SK-N-DZ (cell line): ENCODE results near the gene IGSF11.
"Not testable (repeated sequence)": the region's sequence is repeated elsewhere in the genome, so short reads cannot be mapped to it uniquely, and the experiment has no call there.

Source experiments
- DNase-seq: peaks from one replicate; pipeline ENCODE4 v3.0.0-alpha.2; 2015; ENCODE audit warnings: low spot score

Gene IGSF11

GRCh38 chr3:118990823-118991560 lies 43.7 kb downstream of the IGSF11 start:
- DNase-seq, result no peak

DNA sequence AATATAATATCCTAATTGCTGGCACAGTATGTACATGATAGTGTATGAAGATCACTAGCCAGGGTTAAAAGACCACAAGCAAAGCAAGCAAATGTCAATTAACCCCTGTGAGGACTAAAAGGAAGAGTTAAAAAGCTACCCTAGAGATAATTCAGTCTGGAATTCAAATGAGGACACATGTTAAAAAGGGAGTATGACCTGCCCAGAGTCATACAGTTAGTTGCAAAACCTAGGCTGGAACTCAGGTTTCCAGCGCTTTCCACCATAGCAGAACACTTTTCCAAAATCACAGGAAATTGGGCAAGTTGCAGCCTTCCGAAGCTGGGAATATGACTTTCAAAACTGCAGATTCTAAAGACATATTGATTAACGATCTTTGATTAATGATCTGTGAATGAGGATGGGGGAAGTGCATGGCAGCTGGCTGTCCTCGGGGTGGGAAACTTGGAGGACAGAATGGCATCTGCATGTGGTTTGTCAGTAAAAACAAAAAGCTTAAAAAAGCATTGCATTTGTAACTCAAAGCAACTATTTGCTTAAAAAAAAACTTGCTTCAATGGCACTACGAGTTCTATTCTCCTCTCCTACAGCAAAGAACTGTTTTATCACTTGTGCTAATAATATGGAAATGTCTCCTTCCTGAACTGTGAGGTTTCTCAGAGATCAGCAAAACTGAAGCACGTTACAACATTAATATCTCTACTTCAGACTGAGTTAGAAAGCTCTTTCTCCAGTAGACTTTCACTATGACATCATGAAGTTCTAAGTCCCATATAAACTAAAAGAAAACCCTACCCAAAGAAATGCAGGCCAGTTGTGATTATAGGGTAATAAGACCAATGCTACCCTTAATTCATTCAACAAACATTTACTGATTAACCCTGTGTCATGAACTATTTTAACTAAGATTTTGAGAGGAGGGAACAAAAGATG lies 46.2 kb downstream of the IGSF11 start:
- no peak for DNase-seq

GRCh38 chr3:118987477-118987876 lies 47.2 kb downstream of the IGSF11 start:
- no peak for DNase-seq

DNA sequence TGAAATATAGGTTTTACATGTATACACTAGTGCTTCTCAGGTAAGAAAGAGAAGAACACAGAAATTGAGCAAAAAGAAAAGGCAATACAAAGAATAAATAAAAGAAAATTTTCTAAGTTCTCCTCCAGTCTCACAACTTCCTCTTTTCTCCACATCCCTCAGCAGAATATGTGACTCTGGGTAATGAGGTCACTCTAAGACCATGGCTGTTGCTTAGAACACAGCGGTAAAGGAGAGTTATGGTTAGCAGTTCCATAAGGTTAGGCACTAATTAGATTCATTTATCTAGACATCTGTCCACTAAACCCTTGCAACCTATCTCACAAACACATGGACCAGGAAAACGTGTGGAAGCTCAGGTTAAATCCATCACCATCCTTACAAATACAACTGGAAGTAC lies 47.9 kb downstream of the IGSF11 start:
- DNase-seq, result peak; percentile 74

- no peak for DNase-seq
Observed at GRCh38 chr3:118984699-118985098, 49.9 kb downstream of the IGSF11 start.

DNA sequence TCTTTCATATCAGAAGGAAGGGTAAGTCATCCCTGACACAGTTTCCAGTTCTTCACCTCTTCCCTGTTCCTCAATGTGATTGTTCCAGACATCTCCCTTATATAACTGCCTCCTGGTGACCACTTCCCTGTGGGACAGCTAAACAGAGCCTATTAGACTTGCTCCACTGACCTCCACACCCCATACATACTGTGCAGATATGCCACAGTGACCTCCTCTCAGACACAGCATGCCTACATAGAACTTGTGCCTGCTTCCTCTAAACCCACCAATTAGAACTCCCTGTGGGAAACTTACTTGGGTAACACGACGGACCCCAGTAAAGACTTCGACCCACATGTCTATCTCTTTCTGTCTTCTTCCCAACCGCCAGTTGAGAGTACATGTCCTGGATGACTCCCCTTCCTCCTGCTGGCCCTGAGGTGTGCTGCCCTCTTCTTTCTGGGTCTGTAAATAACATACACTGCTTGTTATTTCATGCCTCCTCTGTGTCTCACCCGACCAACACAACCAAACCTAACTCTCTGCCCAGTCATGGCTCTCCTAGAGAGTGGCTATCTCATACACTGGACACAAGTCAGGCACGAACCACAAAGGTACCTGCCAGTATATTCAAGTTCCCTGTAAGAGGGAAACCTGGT lies 53.0 kb downstream of the IGSF11 start:
- DNase-seq, result no peak

GRCh38 chr3:118980832-118981231 lies 53.8 kb downstream of the IGSF11 start:
- DNase-seq, result no peak

DNA sequence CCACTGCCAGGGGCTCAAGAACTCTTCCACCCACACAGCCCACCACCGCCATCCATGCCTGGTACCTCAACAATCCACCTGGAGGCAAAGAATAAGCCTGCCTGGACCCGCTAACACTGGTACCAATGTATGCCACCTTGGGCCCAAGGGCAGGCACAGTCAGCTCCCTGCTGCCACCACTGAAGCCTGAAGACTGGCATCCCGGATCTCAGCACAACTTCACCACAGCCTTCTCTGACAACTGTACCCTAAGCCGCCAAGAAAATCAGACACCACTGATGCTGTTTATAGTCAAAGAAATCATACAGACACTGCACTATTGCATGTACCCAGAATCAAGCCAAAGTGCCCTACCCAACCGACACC lies 56.3 kb downstream of the IGSF11 start:
- DNase-seq, result no peak

- DNase-seq, result no peak
Observed at GRCh38 chr3:118977671-118978392, 56.8 kb downstream of the IGSF11 start.

- DNase-seq, result no peak
Observed at GRCh38 chr3:118977118-118977517, 57.5 kb downstream of the IGSF11 start.

DNA sequence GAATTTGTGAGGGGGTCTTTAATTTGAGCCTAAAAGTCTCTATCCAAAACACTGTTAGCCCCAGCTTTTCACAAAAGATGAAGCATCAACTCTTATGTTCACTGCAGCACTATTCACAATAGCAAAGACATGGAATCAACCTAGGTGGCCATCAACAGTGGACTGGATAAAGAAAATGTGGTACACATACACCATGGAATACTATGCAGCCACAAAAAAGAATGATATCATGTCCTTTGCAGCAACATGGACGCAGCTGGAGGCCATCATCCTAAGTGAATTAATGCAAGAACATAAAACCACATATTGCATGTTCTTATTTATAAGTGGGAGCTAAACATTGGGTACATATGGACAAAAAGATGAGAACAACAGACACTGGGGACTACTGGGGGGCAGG lies 59.2 kb downstream of the IGSF11 start:
- not testable (repeated sequence) for DNase-seq

DNA sequence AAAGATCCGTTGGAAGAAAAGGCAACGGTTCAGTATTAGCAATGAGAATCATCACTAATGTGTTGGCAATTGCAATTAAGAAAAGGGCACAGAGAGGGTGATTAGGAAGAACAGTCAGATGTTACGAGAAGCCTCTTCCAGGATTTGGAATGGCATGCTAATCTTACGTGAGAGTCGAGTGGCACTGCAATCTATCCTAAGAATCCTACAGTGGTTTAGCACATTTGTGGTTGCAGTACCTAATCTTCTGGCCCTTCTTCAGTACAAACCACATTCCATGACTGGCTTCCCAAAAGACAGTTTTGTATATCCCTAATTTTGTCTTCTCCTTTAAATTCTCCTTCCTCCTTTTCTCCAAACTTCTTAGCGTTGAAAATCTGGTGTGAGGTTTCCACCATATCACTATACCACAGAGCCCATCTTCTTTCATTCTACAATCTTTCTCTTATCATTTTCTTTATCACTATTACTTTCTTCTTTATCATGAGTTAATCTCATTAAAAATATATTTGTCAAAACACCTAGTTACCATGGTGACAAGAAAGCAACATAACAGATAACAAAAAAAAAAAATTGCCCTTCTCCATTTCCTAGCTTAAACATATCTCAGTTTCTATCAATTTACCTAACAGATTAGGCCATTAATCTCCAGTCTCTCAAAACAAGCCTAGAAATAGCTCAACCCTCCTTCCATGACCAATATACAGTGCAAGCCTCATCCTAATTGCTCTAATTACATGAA lies 60.1 kb downstream of the IGSF11 start:
- DNase-seq, result peak; percentile 44

- no peak for DNase-seq
Observed at GRCh38 chr3:118973050-118973449, 61.6 kb downstream of the IGSF11 start.

GRCh38 chr3:118970819-118971218 lies 63.8 kb downstream of the IGSF11 start:
- DNase-seq, result no peak

DNA sequence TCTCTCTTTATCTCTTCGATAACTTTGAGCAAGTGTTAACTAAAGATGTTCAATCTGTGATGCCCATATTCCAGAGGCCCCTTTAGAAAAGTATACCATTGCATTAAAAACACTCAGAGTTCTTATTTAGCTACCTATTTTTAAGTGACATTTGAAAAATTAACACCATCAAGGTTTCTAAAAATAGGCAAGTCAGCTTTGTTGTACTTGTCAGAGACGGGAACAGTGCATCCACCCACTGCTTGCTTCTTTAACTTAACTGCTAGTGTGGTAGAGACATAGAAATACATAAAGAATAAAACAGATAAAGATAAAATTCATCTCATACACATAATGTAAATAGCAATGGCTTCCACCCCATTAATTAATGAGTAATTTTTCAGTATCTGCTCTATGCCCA lies 66.0 kb downstream of the IGSF11 start:
- no peak for DNase-seq

- no peak for DNase-seq
Observed at GRCh38 chr3:118968111-118968510, 66.5 kb downstream of the IGSF11 start.

GRCh38 chr3:118966700-118967099 lies 67.9 kb downstream of the IGSF11 start:
- DNase-seq, result no peak

- DNase-seq, result no peak
Observed at GRCh38 chr3:118963711-118964110, 70.9 kb downstream of the IGSF11 start.

GRCh38 chr3:118960876-118961450 lies 73.7 kb downstream of the IGSF11 start:
- no peak for DNase-seq

GRCh38 chr3:118955914-118956556 lies 78.6 kb downstream of the IGSF11 start:
- DNase-seq, result no peak
